Heart right ventricle (tissue), 16 donors: ENCODE measurements around the gene CX3CR1. TPM values are rescaled to one million over a fixed set of nuclear protein-coding genes. Genes with fewer than 3 reads are reported as not detected.

Experiments used
- ATAC-seq, 8 donors: fragments of 200-7000 bp; cut with Tn5 transposase; one replicate each; pipeline ENCODE4 v1.9.1; 2020; ENCODE audit warnings: mild to moderate bottlenecking in 8 of 8, moderate library complexity in 8 of 8, moderate number of reproducible peaks in 1 of 8
- DNase-seq, 2 donors: peaks; one replicate each; pipeline ENCODE4 v3.0.0-alpha.2; 2020
- H3K27ac ChIP-seq, 10 donors: fragments of 200-600 bp; sonication (generic) in 2 of 10; one replicate each; pipeline versions ENCODE4 v1.5.0 to v1.8.0; 2020 to 2022; ENCODE audit warnings: mild to moderate bottlenecking in 3 of 10
- H3K27me3 ChIP-seq, 7 donors: fragments of 200-600 bp; one replicate each; pipeline ENCODE4 v1.8.0; 2021 to 2022; ENCODE audit warnings: mild to moderate bottlenecking in 2 of 7
- H3K36me3 ChIP-seq, 9 donors: fragments of 200-600 bp; sonication (generic) in 1 of 9; one replicate each; pipeline versions ENCODE4 v1.5.0 to v1.8.0; 2020 to 2022; ENCODE audit warnings: mild to moderate bottlenecking in 2 of 9
- H3K4me1 ChIP-seq, 9 donors: fragments of 200-600 bp; sonication (generic) in 1 of 9; one replicate each; pipeline versions ENCODE4 v1.5.0 to v1.8.0; 2020 to 2022; ENCODE audit warnings: mild to moderate bottlenecking in 4 of 9
- H3K4me3 ChIP-seq, 10 donors: fragments of 200-600 bp; sonication (generic) in 2 of 10; one replicate each; pipeline versions ENCODE4 v1.5.0 to v1.8.0; 2020 to 2022; ENCODE audit warnings: mild to moderate bottlenecking in 7 of 10, moderate library complexity in 2 of 10
- H3K9me3 ChIP-seq, 11 donors: fragments of 200-600 bp in 10 of 11; sonication (generic) in 2 of 11; one replicate each; pipeline versions ENCODE4 v1.5.0 to v1.8.0; 2013 to 2022; ENCODE audit warnings: mild to moderate bottlenecking in 2 of 11, control low read depth in 1 of 11, moderate library complexity in 1 of 11
- CTCF ChIP-seq, 9 donors: fragments of 200-600 bp; sonication (generic) in 2 of 9; IDR thresholded peaks; one replicate each; pipeline versions ENCODE4 v1.5.0 to v1.8.0; 2021 to 2022; ENCODE audit warnings: antibody characterized with exemption in 9 of 9, mild to moderate bottlenecking in 5 of 9, moderate library complexity in 1 of 9
- WGBS, 2 donors: extraction: QIAGEN DNeasy Blood & Tissue Kit; methylation state at CpG; one replicate each; pipeline ENCODE4 v1.1.7; 2013; ENCODE audit warnings: inconsistent platforms in 1 of 2; 5-methylcytosine and 5-hydroxymethylcytosine counted together
- intact Hi-C, 10 donors: fragments of 100-400 bp; cut with DNase I; formaldehyde crosslinking; loops; one replicate each; pipeline versions ENCODE4 v1.11.1 to v1.14.2; 2022
- polyA plus RNA-seq, 2 donors: library from polyadenylated mRNA; stranded (reverse); fragments of 200-250 nt; gene quantifications; one replicate each; pipeline ENCODE4 v1.2.3, GENCODE V29; 2013
- total RNA-seq, 10 donors: library from RNA; stranded (reverse); fragmentation: NEBNext Ultra II Directional in 3 of 10; extraction: Animal tissue kit (Norgen Biotek cat#: 25700) in 3 of 10; gene quantifications; one replicate each; pipeline versions ENCODE4 v1.2.1 to v1.2.4, GENCODE V29; 2021 to 2023
- donor health status: Arrhythmogenic right ventricular cardiomyopathy.
- donor health status: ischemic (EF 13 %, LVEDD 7.1; RV severe dilation, severe dysfunction).
- donor health status: healthy with polysubstance abuse.
- donor health status: DM: no; HTN: yes; CAD: no.
- donor health status: DM: no; HTN: no; CAD: no.
- donor health status: ischemic (EF 25% LVEDD 6.9; RV normal size, moderate dysfunction).
- donor health status: ischemic (EF 25% LVEDD 5.7; RV mildly dilated, moderate dysfunction).
- donor health status: healthy.
- donor health status: DM: yes; HTN: yes; CAD: no.
- donor health status: Ischemic cardiomyopathy.
- donor health status: ischemic (EF 35%, LVEDD 5.7; RV mildly dilated, moderate dysfunction).
- donor health status: nonischemic (EF 11% LVEDD 7.7; RV severe dilation, severe dysfunction).
- donor health status: DM: yes; HTN: yes; CAD: no.
- donor health status: PGD.
- donor health status: ischemic (EF 29% LVEDD 5.4; RV normal size, mild dysfunction).
- donor health status: nonischemic (EF 23%, LVEDD 6.1; RV moderate dilation, normal function).

CX3CR1 gene
- total and polyA plus RNA-seq, 12 donors, result 0.12 to 6.9 (median 0.88) TPM

DNA sequence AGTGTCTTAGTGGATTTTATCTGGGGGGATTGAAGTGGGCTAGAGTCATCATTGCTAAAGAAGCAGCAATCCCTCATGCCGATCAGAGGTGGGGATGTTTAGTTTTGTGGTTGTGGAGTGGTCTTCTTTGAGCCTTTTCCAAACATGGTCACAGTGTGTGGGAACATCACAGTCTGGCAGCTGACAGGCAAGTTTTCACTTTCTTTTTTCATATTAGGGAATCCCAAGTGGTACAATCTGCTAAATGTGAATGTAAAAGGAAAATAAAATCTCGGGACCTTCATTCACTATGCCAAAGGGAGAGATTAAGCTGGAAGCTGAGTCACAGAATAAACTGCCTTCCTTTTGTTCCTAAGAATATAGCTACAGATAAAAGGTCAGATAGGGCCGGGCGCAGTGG is 10.4 kb upstream of the CX3CR1 start:
- intact Hi-C loops, result loop anchor here in 6 of 10 donors (1.0 to 5.0 kb wide), 5 partner anchors 83 to 188 kb away; partner anchors contain the start of genes GORASP1 (in 1 of the 6) and TTC21A (in 1 of the 6)
- TF ChIP-seq CTCF (IDR thresholded peaks at IDR 0.05), result no peak
- WGBS, 2 donors, result 62 to 75% methylated on average over 4 of the region's 4 CpGs
- DNase-seq, result no peak
- no peaks in the 10 kb centered on the region for H3K27me3 ChIP-seq
- ATAC-seq, result no peak
- H3K9me3 ChIP-seq, result no peaks in the 10 kb centered on the region
- H3K4me3 ChIP-seq, result no peak overlapping the region
- no peaks in the 10 kb centered on the region for H3K36me3 ChIP-seq
- H3K27ac ChIP-seq, result no peak overlapping the region
- H3K4me1 ChIP-seq, result peaks cover 0 to 3% (median 0%) of the 10 kb centered on the region in 9 donors

DNA sequence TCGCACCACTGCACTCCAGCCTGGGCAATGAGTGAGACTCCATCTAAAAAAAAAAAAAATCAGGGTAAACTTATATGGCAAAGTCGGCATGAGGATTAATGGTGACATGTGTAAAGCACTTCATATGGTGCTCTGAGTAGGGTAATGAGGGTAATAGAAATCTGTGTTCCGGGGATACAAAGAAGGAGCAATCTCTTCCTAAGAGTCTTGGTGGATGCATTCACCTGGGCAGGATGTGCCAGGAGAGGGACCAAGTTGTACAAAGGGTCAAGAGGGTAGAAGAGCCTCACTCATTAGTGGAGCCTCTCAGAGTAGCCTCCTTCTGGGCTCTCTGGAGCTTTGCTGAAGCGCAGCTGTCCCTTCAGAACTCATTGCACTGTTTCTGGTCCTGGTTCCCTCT is 9.3 kb upstream of the CX3CR1 start:
- H3K36me3 ChIP-seq, result no peaks in the 10 kb centered on the region
- H3K27ac ChIP-seq, result no peak overlapping the region
- H3K9me3 ChIP-seq, result no peaks in the 10 kb centered on the region
- 89 to 92% methylated on average over 4 of the region's 4 CpGs for WGBS, 2 donors
- ATAC-seq, result no peak
- H3K4me3 ChIP-seq, result no peak overlapping the region
- peaks cover 0 to 11% (median 0%) of the 10 kb centered on the region in 9 donors for H3K4me1 ChIP-seq
- intact Hi-C loops, result loop anchor here in 9 of 10 donors (2.0 to 5.0 kb wide), 9 partner anchors 80 to 182 kb away; partner anchors contain the start of genes XIRP1 (in 3 of the 9), GORASP1 (in 1 of the 9) and TTC21A (in 1 of the 9)
- DNase-seq, result no peak
- H3K27me3 ChIP-seq, result no peaks in the 10 kb centered on the region
- no peak for TF ChIP-seq CTCF (IDR thresholded peaks at IDR 0.05)

DNA sequence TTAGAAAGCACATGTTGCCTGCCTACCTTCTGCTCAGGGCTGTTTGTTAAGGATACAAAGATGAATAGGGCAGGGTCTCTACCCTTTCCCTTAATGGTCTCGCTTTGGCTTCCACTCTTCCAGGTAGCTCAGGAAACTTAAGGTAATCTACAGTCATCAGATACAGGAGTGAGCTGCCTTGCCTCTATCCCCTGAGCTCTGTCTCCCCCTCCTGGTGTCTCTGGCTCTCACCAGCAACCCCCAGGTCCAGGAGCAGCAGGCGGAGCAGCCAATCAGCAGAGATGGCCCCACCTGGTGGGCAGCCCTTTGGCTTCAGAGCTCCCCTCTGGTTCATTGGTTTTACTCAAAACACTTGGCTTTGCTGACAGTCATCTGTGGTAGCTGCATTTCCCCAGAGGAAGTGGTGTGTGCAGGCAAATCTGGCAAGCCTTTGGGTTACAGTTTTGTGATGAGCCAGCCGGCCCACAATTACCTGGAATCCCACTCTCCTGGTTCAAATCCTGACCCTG is 8.5 kb upstream of the CX3CR1 start:
- peaks cover 0 to 13% (median 0%) of the 10 kb centered on the region in 9 donors for H3K4me1 ChIP-seq
- 11 to 19% methylated on average over 3 of the region's 3 CpGs for WGBS, 2 donors

More for the DNA sequence above, 8.5 kb upstream of the CX3CR1 start:
- ATAC-seq (peak; percentile 80 to 95 (median 92)), DNase-seq (peak; percentile 63 to 83)
- Histone ChIP-seq H3K27me3 (no peaks in the 10 kb centered on the region), H3K9me3 (no peaks in the 10 kb centered on the region), H3K27ac (no peak overlapping the region), H3K36me3 (no peaks in the 10 kb centered on the region), H3K4me3 (no peak overlapping the region)
- intact Hi-C loops, result loop anchor here (1.0 to 5.0 kb wide), 12 partner anchors 80 to 181 kb away; partner anchors contain the start of genes XIRP1 (in 3 of the 10), GORASP1 (in 1 of the 10) and TTC21A (in 1 of the 10)
- peak; percentile 76 to 96 (median 93) for TF ChIP-seq CTCF (IDR thresholded peaks at IDR 0.05)
